HEK293 (cell line): ENCODE measurements around the gene MVD.
A peak's percentile ranks its signal among the peaks of the same experiment; 100 is the strongest.

Experiments used
- CTCF ChIA-PET: fragments of 350-600 bp; formaldehyde crosslinking; extraction: SDS; loops from one replicate; lab custom pipeline; 2021; ENCODE audit warnings: antibody characterized with exemption; lab: Yijun Ruan, JAX
- POLR2A ChIA-PET: fragments of 300-600 bp; formaldehyde crosslinking; extraction: SDS; loops from one replicate; lab custom pipeline; 2020; ENCODE audit warnings: antibody characterized with exemption, inconsistent platforms; lab: Yijun Ruan, JAX
- H3K27ac ChIP-seq: fragments of 200-500 bp; sonication (Bioruptor generic); 2 replicates; pipeline ENCODE4 v1.5.1; 2014; ENCODE audit warnings: low read depth, low read length, control low read depth, inconsistent platforms; ENCODE audit errors: extremely low read depth
- H3K36me3 ChIP-seq, 2 experiments: fragments of 200-500 bp in 1 of 2; sonication (Bioruptor generic) in 1 of 2; 1 replicate in 1 of 2; 2 replicates in 1 of 2; pipeline ENCODE4 v1.5.1; 2014 to 2017; ENCODE audit warnings: inconsistent platforms in 2 of 2, low read length in 2 of 2; ENCODE audit not compliant: control insufficient read depth in 2 of 2, insufficient read depth in 1 of 2
- H3K4me1 ChIP-seq: fragments of 200-500 bp; sonication (Bioruptor generic); 2 replicates; pipeline ENCODE4 v1.5.1; 2014; ENCODE audit warnings: mild to moderate bottlenecking, low read length, inconsistent platforms; ENCODE audit not compliant: control insufficient read depth, insufficient read depth
- H3K4me3 ChIP-seq: 2 replicates; pipeline ENCODE4 v1.5.1; 2011; ENCODE audit warnings: low read depth, mild to moderate bottlenecking, control low read depth, low read length, moderate library complexity
- H3K9me3 ChIP-seq: fragments of 200-500 bp; sonication (Bioruptor generic); 2 replicates; pipeline ENCODE4 v1.5.1; 2014; ENCODE audit warnings: low read depth, low read length, inconsistent platforms; ENCODE audit not compliant: control insufficient read depth, insufficient read depth
- BCL11A ChIP-seq: fragments of 450-650 bp; formaldehyde crosslinking; IDR thresholded peaks from 2 replicates; pipeline ENCODE4 v1.5.1; 2016; ENCODE audit warnings: low read depth, missing biosample characterization, missing genetic modification characterization
- CTCF ChIP-seq: fragments of 450-650 bp; formaldehyde crosslinking; IDR thresholded peaks from 2 replicates; pipeline ENCODE4 v1.5.1; 2016; ENCODE audit warnings: missing biosample characterization, missing genetic modification characterization
- INSM2 ChIP-seq: fragments of 450-650 bp; formaldehyde crosslinking; IDR thresholded peaks from 2 replicates; pipeline ENCODE4 v1.5.1; 2016; ENCODE audit warnings: missing biosample characterization, missing genetic modification characterization
- KLF1 ChIP-seq: fragments of 450-650 bp; formaldehyde crosslinking; IDR thresholded peaks from 2 replicates; pipeline ENCODE4 v1.5.1; 2016; ENCODE audit warnings: missing biosample characterization, missing genetic modification characterization
- PBX3 ChIP-seq: sonication (generic); formaldehyde crosslinking; IDR thresholded peaks from 2 replicates; pipeline ENCODE4 v1.8.1; 2022; ENCODE audit warnings: mild to moderate bottlenecking, moderate library complexity, missing genetic modification reagents
- ZBTB44 ChIP-seq: fragments of 450-650 bp; IDR thresholded peaks from 2 replicates; pipeline ENCODE4 v1.5.1; 2018; ENCODE audit warnings: missing biosample characterization, mild to moderate bottlenecking, missing genetic modification characterization
- ZBTB49 ChIP-seq: fragments of 450-650 bp; formaldehyde crosslinking; IDR thresholded peaks from 2 replicates; pipeline ENCODE4 v1.5.1; 2016; ENCODE audit warnings: missing biosample characterization, missing genetic modification characterization, low read depth
- ZBTB7A ChIP-seq: fragments of 450-650 bp; formaldehyde crosslinking; IDR thresholded peaks from 2 replicates; pipeline ENCODE4 v1.5.1; 2016; ENCODE audit warnings: low read depth, missing biosample characterization, missing genetic modification characterization
- ZNF221 ChIP-seq: fragments of 450-650 bp; formaldehyde crosslinking; IDR thresholded peaks from 2 replicates; pipeline ENCODE4 v1.5.1; 2017; ENCODE audit warnings: missing biosample characterization, missing genetic modification characterization, borderline replicate concordance
- ZNF449 ChIP-seq: fragments of 450-650 bp; formaldehyde crosslinking; IDR thresholded peaks from 2 replicates; pipeline ENCODE4 v1.5.1; 2017; ENCODE audit warnings: missing biosample characterization, mild to moderate bottlenecking, missing genetic modification characterization, moderate library complexity
- ZNF521 ChIP-seq: fragments of 450-650 bp; formaldehyde crosslinking; IDR thresholded peaks from 2 replicates; pipeline ENCODE4 v1.5.1; 2017; ENCODE audit warnings: missing biosample characterization, mild to moderate bottlenecking, missing genetic modification characterization
- ZNF600 ChIP-seq: fragments of 450-650 bp; formaldehyde crosslinking; IDR thresholded peaks from 2 replicates; pipeline ENCODE4 v1.5.1; 2016; ENCODE audit warnings: missing biosample characterization, missing genetic modification characterization
- ZNF670 ChIP-seq: fragments of 450-650 bp; formaldehyde crosslinking; IDR thresholded peaks from 2 replicates; pipeline ENCODE4 v1.5.1; 2016; ENCODE audit warnings: missing biosample characterization, missing genetic modification characterization, low read depth
- ZSCAN23 ChIP-seq: fragments of 450-650 bp; formaldehyde crosslinking; IDR thresholded peaks from 2 replicates; pipeline ENCODE4 v1.5.1; 2016; ENCODE audit warnings: missing biosample characterization, missing genetic modification characterization

MVD gene

GRCh38 chr16:88684569-88685155, 21.8 kb upstream of the MVD start (continued):
- no peak for TF ChIP-seq ZBTB49 (tag by site-specific recombination)
- no peak for TF ChIP-seq ZSCAN23 (tag by site-specific recombination)
- TF ChIP-seq, all 188 proteins: peak for 0

GRCh38 chr16:88681709-88682451, 19.0 kb upstream of the MVD start:
- Histone ChIP-seq H3K9me3 (no peaks in the 10 kb centered on the region), H3K36me3 (no peaks in the 10 kb centered on the region), H3K27ac (no peak overlapping the region), H3K4me3 (no peak overlapping the region), H3K4me1 (peaks cover 6% of the 10 kb centered on the region; the same call in 1 of the 2 replicates)
- TF ChIP-seq INSM2 (tag by site-specific recombination) (no peak), BCL11A (tag by site-specific recombination) (no peak), PBX3 (no peak), ZNF221 (tag by site-specific recombination) (no peak), KLF1 (tag by site-specific recombination) (no peak), ZNF449 (tag by site-specific recombination) (no peak), ZBTB7A (tag by site-specific recombination) (no peak), ZNF600 (tag by site-specific recombination) (no peak), ZNF521 (tag by site-specific recombination) (no peak)
- ChIA-PET POLR2A (no interaction called here), CTCF (interaction anchor here (0.7 to 2.4 kb wide), 4 partner anchors 10 to 303 kb away, joined by 3 to 13 read pairs (median 6); partner anchors contain the start of gene MVD)

- Histone ChIP-seq H3K36me3 (no peaks in the 10 kb centered on the region), H3K4me3 (no peak overlapping the region), H3K4me1 (peaks cover 6% of the 10 kb centered on the region; the same call in 1 of the 2 replicates), H3K27ac (no peak overlapping the region), H3K9me3 (no peaks in the 10 kb centered on the region)
- TF ChIP-seq CTCF (peak; percentile 84), ZNF670 (no peak), ZBTB44 (tag by site-specific recombination) (peak; percentile 69)
- ChIA-PET CTCF (interaction anchor here (0.9 to 2.4 kb wide), 3 partner anchors 10 to 24 kb away, joined by 4 to 13 read pairs (median 5); partner anchors contain the start of gene MVD), POLR2A (interaction anchor here (1.1 kb wide), 1 partner anchor 128 kb away, joined by 3 read pairs; no protein-coding TSS in a partner anchor)
Measured at GRCh38 chr16:88681084-88681680, 18.3 kb upstream of the MVD start.
